SK-N-SH (cell line): ENCODE results near the gene BTRC. TPM values are rescaled to one million over a fixed set of nuclear protein-coding genes. Genes with fewer than 3 reads are reported as not detected.

ENCODE experiments used
- CTCF ChIA-PET: fragments of 300-600, 350-600 bp; formaldehyde crosslinking; extraction: SDS; loops from one replicate; lab custom pipeline; 2021; lab: Yijun Ruan, JAX
- POLR2A ChIA-PET: fragments of 350-600 bp; sonication (Branson Sonifier 250); formaldehyde crosslinking; extraction: SDS; loops from one replicate; lab custom pipeline; 2020; ENCODE audit warnings: antibody characterized with exemption, inconsistent platforms; lab: Yijun Ruan, JAX
- DNase-seq: peaks from one replicate; pipeline ENCODE4 v3.0.0; 2012
- H2AFZ ChIP-seq: fragments of 200-600 bp; sonication (generic); 2 replicates; pipeline ENCODE4 v1.8.1; 2016; ENCODE audit warnings: antibody characterized with exemption, mild to moderate bottlenecking, low read depth
- H3F3A ChIP-seq: fragments of 200-600 bp; sonication (generic); replicated peaks from 2 replicates; pipeline ENCODE3; 2016; ENCODE audit warnings: antibody characterized with exemption, mild to moderate bottlenecking; ENCODE audit not compliant: insufficient read depth
- H3K27ac ChIP-seq, 2 experiments: fragments of 200-500 bp in 1 of 2; fragments of 200-600 bp in 1 of 2; sonication (Bioruptor generic) in 1 of 2; sonication (generic), shearing (Covaris generic) in 1 of 2; 2 replicates each; pipeline versions ENCODE4 v1.5.1 to v1.6.1; 2014 to 2016; ENCODE audit warnings: low read depth in 2 of 2, inconsistent platforms in 1 of 2, low read length in 1 of 2, mild to moderate bottlenecking in 1 of 2, mixed read lengths in 1 of 2
- H3K27me3 ChIP-seq: fragments of 200-600 bp; sonication (generic), shearing (Covaris generic); 2 replicates; pipeline ENCODE4 v1.6.1; 2016; ENCODE audit warnings: mixed run types; ENCODE audit not compliant: insufficient read depth
- H3K36me3 ChIP-seq, 2 experiments: fragments of 200-500 bp in 1 of 2; fragments of 200-600 bp in 1 of 2; sonication (Bioruptor generic) in 1 of 2; sonication (generic) in 1 of 2; replicated peaks in 1 of 2; 2 replicates each; pipeline versions ENCODE3 to v1.5.1; 2014 to 2016; ENCODE audit warnings: low read length in 1 of 2, mild to moderate bottlenecking in 1 of 2; ENCODE audit not compliant: insufficient read depth in 2 of 2, control insufficient read depth in 1 of 2
- H3K4me1 ChIP-seq, 2 experiments: fragments of 200-500 bp in 1 of 2; fragments of 200-600 bp in 1 of 2; sonication (Bioruptor generic) in 1 of 2; sonication (generic), shearing (Covaris generic) in 1 of 2; 2 replicates each; pipeline versions ENCODE4 v1.5.1 to v1.6.1; 2014 to 2016; ENCODE audit warnings: low read depth in 1 of 2, low read length in 1 of 2, mixed run types in 1 of 2; ENCODE audit not compliant: insufficient read depth in 2 of 2, control insufficient read depth in 1 of 2
- H3K4me2 ChIP-seq: fragments of 200-600 bp; sonication (generic), shearing (Covaris generic); 2 replicates; pipeline ENCODE4 v1.6.1; 2017; ENCODE audit warnings: mixed run types
- H3K4me3 ChIP-seq, 2 experiments: fragments of 200-500 bp in 1 of 2; fragments of 200-600 bp in 1 of 2; sonication (Bioruptor generic) in 1 of 2; sonication (generic), shearing (Covaris generic) in 1 of 2; 2 replicates each; pipeline versions ENCODE4 v1.5.1 to v1.8.1; 2014 to 2016; ENCODE audit warnings: low read depth in 2 of 2, inconsistent platforms in 1 of 2, low read length in 1 of 2, mild to moderate bottlenecking in 1 of 2, mixed read lengths in 1 of 2, moderate library complexity in 1 of 2
- H3K79me2 ChIP-seq: fragments of 200-600 bp; sonication (generic); 2 replicates; pipeline ENCODE4 v1.8.1; 2017; ENCODE audit warnings: mild to moderate bottlenecking; ENCODE audit not compliant: insufficient read depth
- H3K9ac ChIP-seq: fragments of 200-600 bp; sonication (generic); 2 replicates; pipeline ENCODE4 v1.6.1; 2017; ENCODE audit warnings: mixed run types
- H3K9me2 ChIP-seq: fragments of 200-600 bp; sonication (generic); 2 replicates; pipeline ENCODE4 v1.6.1; 2017; ENCODE audit warnings: mixed run types
- H3K9me3 ChIP-seq: fragments of 200-600 bp; sonication (generic); 2 replicates; pipeline ENCODE4 v1.6.1; 2017; ENCODE audit warnings: mixed run types, mild to moderate bottlenecking, moderate library complexity
- H4K20me1 ChIP-seq: fragments of 200-600 bp; sonication (generic); 2 replicates; pipeline ENCODE4 v1.6.1; 2017; ENCODE audit warnings: mild to moderate bottlenecking, mixed run types; ENCODE audit not compliant: insufficient read depth
- CHD2 ChIP-seq: fragments of 150-350 bp; IDR thresholded peaks from 2 replicates; pipeline ENCODE4 v1.6.1; 2018; ENCODE audit warnings: low read length; ENCODE audit not compliant: partially characterized antibody
- EP300 ChIP-seq, 2 experiments: IDR thresholded peaks; 2 replicates each; pipeline versions ENCODE4 v1.4.0 to v1.6.1; 2012; ENCODE audit warnings: borderline replicate concordance in 1 of 2, low read depth in 1 of 2, low read length in 1 of 2
- EZH2phosphoT487 ChIP-seq: fragments of 200-600 bp; sonication (generic); IDR thresholded peaks from 2 replicates; pipeline ENCODE4 v1.6.1; 2017; ENCODE audit warnings: low read depth, mixed run types, mild to moderate bottlenecking, antibody characterized with exemption, moderate library complexity, borderline replicate concordance
- FOSL2 ChIP-seq: IDR thresholded peaks from 2 replicates; pipeline ENCODE4 v1.4.0; 2012; ENCODE audit warnings: low read depth, mild to moderate bottlenecking, moderate library complexity, borderline replicate concordance
- FOXJ3 ChIP-seq: sonication (generic); formaldehyde crosslinking; IDR thresholded peaks from 2 replicates; pipeline ENCODE4 v1.5.1; 2020; ENCODE audit warnings: mild to moderate bottlenecking, missing genetic modification reagents
- FOXM1 ChIP-seq: IDR thresholded peaks from 2 replicates; pipeline ENCODE4 v1.4.0; 2012; ENCODE audit warnings: low read depth, mild to moderate bottlenecking
- GATA2 ChIP-seq: sonication (generic); formaldehyde crosslinking; IDR thresholded peaks from 2 replicates; pipeline ENCODE4 v1.5.0; 2020; ENCODE audit warnings: mild to moderate bottlenecking, missing genetic modification reagents
- IRF3 ChIP-seq: fragments of 150-350 bp; IDR thresholded peaks from 2 replicates; pipeline ENCODE4 v1.6.1; 2016; ENCODE audit warnings: mild to moderate bottlenecking, low read depth, low read length
- JUND ChIP-seq: IDR thresholded peaks from 2 replicates; pipeline ENCODE4 v1.4.0; 2012
- MAX ChIP-seq: IDR thresholded peaks from 2 replicates; pipeline ENCODE4 v1.4.0; 2012; ENCODE audit warnings: low read depth
- MEF2A ChIP-seq: IDR thresholded peaks from 2 replicates; pipeline ENCODE4 v1.4.0; 2012; ENCODE audit warnings: low read depth, borderline replicate concordance
- NRF1 ChIP-seq: IDR thresholded peaks from 2 replicates; pipeline ENCODE4 v1.6.1; 2012; ENCODE audit warnings: low read depth, mild to moderate bottlenecking, low read length
- PBX3 ChIP-seq: IDR thresholded peaks from 2 replicates; pipeline ENCODE4; 2012
- POLR2AphosphoS5 ChIP-seq: IDR thresholded peaks from 2 replicates; pipeline ENCODE4 v1.6.1; 2012; ENCODE audit warnings: low read depth, low read length
- RFX5 ChIP-seq: IDR thresholded peaks from 2 replicates; pipeline ENCODE4 v1.6.1; 2012; ENCODE audit warnings: mild to moderate bottlenecking, improper control_type of control experiment, low read length
- SIN3A ChIP-seq: IDR thresholded peaks from 2 replicates; pipeline ENCODE4 v1.6.1; 2012; ENCODE audit warnings: low read depth, mild to moderate bottlenecking, low read length, moderate library complexity, borderline replicate concordance
- TAF1 ChIP-seq: IDR thresholded peaks from 2 replicates; pipeline ENCODE4 v1.6.1; 2012; ENCODE audit warnings: low read depth, mild to moderate bottlenecking, low read length, moderate library complexity, borderline replicate concordance
- TCF12 ChIP-seq: IDR thresholded peaks from 2 replicates; pipeline ENCODE4 v1.4.0; 2012
- USF2 ChIP-seq: fragments of 150-350 bp; IDR thresholded peaks from 2 replicates; pipeline ENCODE4 v1.6.1; 2017; ENCODE audit warnings: antibody characterized with exemption, low read length, low read depth, borderline replicate concordance
- YY1 ChIP-seq: IDR thresholded peaks from 2 replicates; pipeline ENCODE4 v1.4.0; 2012; ENCODE audit warnings: low read depth, mild to moderate bottlenecking
- ZBTB33 ChIP-seq: IDR thresholded peaks from 2 replicates; pipeline ENCODE4 v1.4.0; 2012; ENCODE audit warnings: low read depth, borderline replicate concordance
- WGBS: methylation state at CpG from one replicate; pipeline ENCODE4 v1.1.6; 2017; ENCODE audit warnings: low lambda C conversion rate; 5-methylcytosine and 5-hydroxymethylcytosine counted together
- polyA plus RNA-seq, 3 experiments: library from polyadenylated mRNA; depleted of rRNA; stranded (reverse); fragments of >200 nt; gene quantifications; 2 replicates each; pipeline ENCODE4 v1.2.3, GENCODE V29; 2012

Gene BTRC
- polyA plus RNA-seq, 1 of the 3 experiments (the other 2 are of a cell fraction): 6.5 TPM

GRCh38 chr10:101567165-101568006 is 213.4 kb downstream of the BTRC start:
- no peaks in the 10 kb centered on the region for H3K36me3 ChIP-seq
- TF ChIP-seq GATA2 (CRISPR knock-in tag) (no peak), TAF1 (no peak)
- TF ChIP-seq, all 33 proteins: peak for 0
- H3K27ac ChIP-seq: no peak overlapping the region
- no peak overlapping the region for H3K4me2 ChIP-seq
- H3K4me1 ChIP-seq: peaks cover 0 to 29% of the 10 kb centered on the region in 2 experiments; a peak in 1 of 4 replicates
- H3K9ac ChIP-seq: no peak overlapping the region
- H2AFZ ChIP-seq: no peak overlapping the region
- no peaks in the 10 kb centered on the region for H4K20me1 ChIP-seq
- H3F3A ChIP-seq: no peaks in the 10 kb centered on the region
- ChIA-PET CTCF (interaction anchor here (0.6 to 9.1 kb wide), 11 partner anchors 9 to 394 kb away, joined by 3 to 164 read pairs (median 4); no protein-coding TSS in a partner anchor), POLR2A (no interaction called here)
- no peak overlapping the region for H3K4me3 ChIP-seq
- WGBS: 85% methylated on average over 7 of the region's 7 CpGs
- H3K9me2 ChIP-seq: no peaks in the 10 kb centered on the region
- no peaks in the 10 kb centered on the region for H3K9me3 ChIP-seq
- DNase-seq: no peak
- no peaks in the 10 kb centered on the region for H3K79me2 ChIP-seq
- no peaks in the 10 kb centered on the region; the same call in 1 of the 2 replicates for H3K27me3 ChIP-seq

- H4K20me1 ChIP-seq: no peaks in the 10 kb centered on the region
- no peak overlapping the region for H3K4me2 ChIP-seq
- peaks cover 0 to 29% of the 10 kb centered on the region in 2 experiments; a peak in 1 of 4 replicates for H3K4me1 ChIP-seq
- WGBS: 95% methylated on average over 17 of the region's 17 CpGs
- no peaks in the 10 kb centered on the region for H3K36me3 ChIP-seq
- H3K27ac ChIP-seq: no peak overlapping the region
- TF ChIP-seq FOXM1 (no peak), FOSL2 (no peak), EZH2phosphoT487 (no peak), IRF3 (no peak), FOXJ3 (CRISPR knock-in tag) (no peak), EP300 (IDR thresholded peaks at IDR 0.05; ENCODE audit: borderline replicate concordance in 1 of 2, low read depth in 1 of 2, low read length in 1 of 2) (no peak), RFX5 (no peak), TCF12 (no peak), ZBTB33 (no peak), MAX (no peak), JUND (no peak), SIN3A (no peak), USF2 (no peak), POLR2AphosphoS5 (no peak), PBX3 (no peak), YY1 (no peak), NRF1 (no peak), MEF2A (no peak), CHD2 (no peak)
- H3K27me3 ChIP-seq: no peaks in the 10 kb centered on the region; the same call in 1 of the 2 replicates
- H2AFZ ChIP-seq: no peak overlapping the region
- ChIA-PET POLR2A (no interaction called here), CTCF (interaction anchor here (0.7 to 9.1 kb wide), 11 partner anchors 10 to 351 kb away, joined by 3 to 164 read pairs (median 6); no protein-coding TSS in a partner anchor)
- DNase-seq: no peak
- H3K9ac ChIP-seq: no peak overlapping the region
- no peaks in the 10 kb centered on the region for H3K9me2 ChIP-seq
- H3F3A ChIP-seq: no peaks in the 10 kb centered on the region
- no peaks in the 10 kb centered on the region for H3K79me2 ChIP-seq
- no peaks in the 10 kb centered on the region for H3K9me3 ChIP-seq
- H3K4me3 ChIP-seq: no peak overlapping the region
Observed at GRCh38 chr10:101568054-101568745, 214.2 kb downstream of the BTRC start.
